Smooth muscle cell (in vitro differentiated cells): Measurements from ENCODE around the gene NOD2. TPM values are rescaled to one million over a fixed set of nuclear protein-coding genes. Genes with fewer than 3 reads are reported as not detected.

Source experiments
- DNase-seq: peaks from one replicate; lab custom pipeline; 2025; ENCODE audit not compliant: unreplicated experiment; lab: John Stamatoyannopoulos, UW
- H2AFZ ChIP-seq: fragments of 200-600 bp; sonication (generic); 2 replicates; pipeline ENCODE4 v1.6.0; 2016; ENCODE audit warnings: antibody characterized with exemption, low read depth, mild to moderate bottlenecking
- H3F3A ChIP-seq: fragments of 200-600 bp; sonication (generic); 2 replicates; pipeline ENCODE4 v1.6.0; 2017; ENCODE audit warnings: antibody characterized with exemption, low read depth
- H3K27ac ChIP-seq: fragments of 200-600 bp; sonication (generic); 2 replicates; pipeline ENCODE4 v1.5.1; 2016; ENCODE audit warnings: low read depth, mild to moderate bottlenecking
- H3K27me3 ChIP-seq: fragments of 200-600 bp; sonication (generic); 2 replicates; pipeline ENCODE4 v1.6.1; 2016; ENCODE audit warnings: low read depth, mild to moderate bottlenecking
- H3K36me3 ChIP-seq: fragments of 200-600 bp; sonication (generic); 2 replicates; pipeline ENCODE4 v1.5.1; 2016; ENCODE audit warnings: low read depth
- H3K4me1 ChIP-seq: fragments of 200-600 bp; sonication (generic); 2 replicates; pipeline ENCODE4 v1.5.1; 2016; ENCODE audit warnings: low read depth
- H3K4me2 ChIP-seq: fragments of 200-600 bp; sonication (generic); 2 replicates; pipeline ENCODE4 v1.6.0; 2016; ENCODE audit warnings: mild to moderate bottlenecking
- H3K4me3 ChIP-seq: fragments of 200-600 bp; sonication (generic); 2 replicates; pipeline ENCODE4 v1.5.1; 2016; ENCODE audit warnings: mild to moderate bottlenecking
- H3K79me2 ChIP-seq: fragments of 200-600 bp; sonication (generic); 2 replicates; pipeline ENCODE4 v1.6.0; 2016; ENCODE audit warnings: low read depth, mild to moderate bottlenecking
- H3K9ac ChIP-seq: fragments of 200-600 bp; sonication (generic); 2 replicates; pipeline ENCODE4 v1.6.0; 2016; ENCODE audit warnings: low read depth
- H3K9me3 ChIP-seq: fragments of 200-600 bp; sonication (generic); replicated peaks from 2 replicates; pipeline ENCODE4 v1.5.1; 2016; ENCODE audit warnings: low read depth
- H4K20me1 ChIP-seq: fragments of 200-600 bp; sonication (generic); 2 replicates; pipeline ENCODE4 v1.6.0; 2016; ENCODE audit warnings: low read depth
- CTCF ChIP-seq: fragments of 200-600 bp; sonication (generic); IDR thresholded peaks from 2 replicates; pipeline ENCODE4 v1.5.1; 2017; ENCODE audit warnings: borderline replicate concordance, mild to moderate bottlenecking, antibody characterized with exemption; ENCODE audit not compliant: insufficient read depth, poor library complexity, severe bottlenecking
- WGBS: methylation state at CpG from one replicate; pipeline ENCODE4 v1.1.7; 2016; ENCODE audit warnings: low lambda C conversion rate; 5-methylcytosine and 5-hydroxymethylcytosine counted together
- polyA plus RNA-seq: library from polyadenylated mRNA; unstranded; fragments of >200 nt; fragmentation: Nextera tagmentation; extraction: Ambion mirVana; gene quantifications from 2 replicates; pipeline ENCODE4 v1.2.1, GENCODE V29; 2016
- total RNA-seq: library from RNA; depleted of rRNA; stranded (reverse); fragments of >200 nt; gene quantifications from 2 replicates; pipeline ENCODE4 v1.2.3, GENCODE V29; 2014

The NOD2 gene
- total and polyA plus RNA-seq, 2 experiments from 2014 or later, result 0.90 TPM; not detected in 1

- Histone ChIP-seq H3F3A (no peaks in the 10 kb centered on the region), H3K27me3 (no peaks in the 10 kb centered on the region), H3K4me3 (no peak overlapping the region), H3K36me3 (peaks cover 13% of the 10 kb centered on the region), H3K4me2 (no peak overlapping the region), H4K20me1 (peaks cover 16% of the 10 kb centered on the region), H3K9ac (no peak overlapping the region), H3K9me3 (no peaks in the 10 kb centered on the region), H3K79me2 (no peaks in the 10 kb centered on the region), H2AFZ (no peak overlapping the region), H3K4me1 (no peaks in the 10 kb centered on the region), H3K27ac (no peak overlapping the region)
- no peak for DNase-seq
- WGBS, result 90% methylated on average over 2 of the region's 2 CpGs
- no peak for TF ChIP-seq CTCF
These were observed 69.8 kb downstream of the NOD2 start for GRCh38 chr16:50763211-50763610.

- Histone ChIP-seq H3K4me1 (no peaks in the 10 kb centered on the region), H3K27ac (no peak overlapping the region), H4K20me1 (peaks cover 7% of the 10 kb centered on the region), H3K4me2 (no peak overlapping the region), H3K27me3 (no peaks in the 10 kb centered on the region), H3K36me3 (peaks cover 13% of the 10 kb centered on the region), H3K9me3 (no peaks in the 10 kb centered on the region), H3K4me3 (no peak overlapping the region), H3F3A (no peaks in the 10 kb centered on the region), H3K79me2 (no peaks in the 10 kb centered on the region), H3K9ac (no peak overlapping the region), H2AFZ (no peak overlapping the region)
- 95% methylated on average over 1 of the region's 1 CpG for WGBS
- TF ChIP-seq CTCF, result no peak
- no peak for DNase-seq
These were observed 71.9 kb downstream of the NOD2 start for GRCh38 chr16:50765260-50765659.

- TF ChIP-seq CTCF, result no peak
- peaks cover 6% of the 10 kb centered on the region for H4K20me1 ChIP-seq
- DNase-seq, result no peak
- H3K27me3 ChIP-seq, result no peaks in the 10 kb centered on the region
- H3K9me3 ChIP-seq, result no peaks in the 10 kb centered on the region
- H3K4me1 ChIP-seq, result no peaks in the 10 kb centered on the region
- H3K27ac ChIP-seq, result no peak overlapping the region
- no peak overlapping the region for H3K4me3 ChIP-seq
- no peaks in the 10 kb centered on the region for H3K79me2 ChIP-seq
- H3K36me3 ChIP-seq, result peaks cover 13% of the 10 kb centered on the region
- no peak overlapping the region for H3K4me2 ChIP-seq
- 100% methylated on average over 1 of the region's 1 CpG for WGBS
- no peak overlapping the region for H2AFZ ChIP-seq
- H3F3A ChIP-seq, result no peaks in the 10 kb centered on the region
- no peak overlapping the region for H3K9ac ChIP-seq
These were observed 72.5 kb downstream of the NOD2 start for GRCh38 chr16:50765861-50766260.

GRCh38 chr16:50767197-50767596 lies 73.8 kb downstream of the NOD2 start:
- H3K9me3 ChIP-seq, result no peaks in the 10 kb centered on the region
- no peak overlapping the region for H3K4me3 ChIP-seq
- H3K27ac ChIP-seq, result no peak overlapping the region
- TF ChIP-seq CTCF, result no peak
- H3K79me2 ChIP-seq, result no peaks in the 10 kb centered on the region
- peaks cover 13% of the 10 kb centered on the region for H3K36me3 ChIP-seq
- WGBS, result 91% methylated on average over 2 of the region's 2 CpGs
- H2AFZ ChIP-seq, result no peak overlapping the region
- DNase-seq, result no peak
- no peaks in the 10 kb centered on the region for H3K4me1 ChIP-seq
- H3K4me2 ChIP-seq, result no peak overlapping the region
- H3K9ac ChIP-seq, result no peak overlapping the region
- H3F3A ChIP-seq, result no peaks in the 10 kb centered on the region
- H4K20me1 ChIP-seq, result peaks cover 4% of the 10 kb centered on the region
- no peaks in the 10 kb centered on the region for H3K27me3 ChIP-seq
